HFFc6 (cell line): ENCODE results near the gene CYB561D2. TPM values are rescaled to one million over a fixed set of nuclear protein-coding genes. Genes with fewer than 3 reads are reported as not detected.

ENCODE experiments used
- DNase-seq: peaks from one replicate; pipeline ENCODE4 v3.0.0-alpha.2; 2018
- H3K27ac Mint-ChIP-seq: 2 replicates; pipeline ENCODE4 v1.8.0; 2020; ENCODE audit warnings: mild to moderate bottlenecking, mixed read lengths
- H3K27me3 Mint-ChIP-seq: 2 replicates; pipeline ENCODE4 v1.8.0; 2021; ENCODE audit warnings: mild to moderate bottlenecking, moderate library complexity, mixed read lengths; ENCODE audit not compliant: insufficient read depth
- H3K36me3 Mint-ChIP-seq: 2 replicates; pipeline ENCODE4 v1.8.0; 2021; ENCODE audit warnings: low read depth, mixed read lengths
- H3K4me1 Mint-ChIP-seq: 2 replicates; pipeline ENCODE4 v1.8.0; 2020; ENCODE audit warnings: low read depth, mixed read lengths
- H3K4me3 Mint-ChIP-seq: 2 replicates; pipeline ENCODE4 v1.8.0; 2020; ENCODE audit warnings: mild to moderate bottlenecking, moderate library complexity, mixed read lengths
- H3K9me3 Mint-ChIP-seq: 2 replicates; pipeline ENCODE4 v1.8.0; 2020; ENCODE audit warnings: mild to moderate bottlenecking, mixed read lengths
- CTCF ChIP-seq: fragments of 200-600 bp; sonication (generic); IDR thresholded peaks from 2 replicates; pipeline ENCODE4 v1.5.0; 2021; ENCODE audit warnings: antibody characterized with exemption, mild to moderate bottlenecking
- total RNA-seq, 6 experiments: library from RNA; stranded (reverse); fragmentation: NEBNext Ultra II Directional; extraction: Animal tissue kit (Norgen Biotek cat#: 25700); gene quantifications; 2 replicates in 1 of 6; 3 replicates in 5 of 6; pipeline ENCODE4 v1.2.3, GENCODE V29; 2021

The CYB561D2 gene
- total RNA-seq, 6 experiments from 2014 or later = 20.5 to 25.2 (median 24.0) TPM

- Mint-ChIP-seq H3K9me3 (0 out of 2 replicates have a peak, but pooled peaks cover 5% of the 10 kb centered on the region), H3K36me3 (peaks cover 12% of the 10 kb centered on the region), H3K27me3 (no peaks in the 10 kb centered on the region; the same call in 1 of the 2 replicates), H3K27ac (no peak overlapping the region; the same call in 1 of the 2 replicates), H3K4me3 (no peak overlapping the region), H3K4me1 (peaks cover 18% of the 10 kb centered on the region)
- DNase-seq = no peak
- TF ChIP-seq CTCF = no peak
Measured at GRCh38 chr3:50314342-50314741, 36.3 kb upstream of the CYB561D2 start.

DNA sequence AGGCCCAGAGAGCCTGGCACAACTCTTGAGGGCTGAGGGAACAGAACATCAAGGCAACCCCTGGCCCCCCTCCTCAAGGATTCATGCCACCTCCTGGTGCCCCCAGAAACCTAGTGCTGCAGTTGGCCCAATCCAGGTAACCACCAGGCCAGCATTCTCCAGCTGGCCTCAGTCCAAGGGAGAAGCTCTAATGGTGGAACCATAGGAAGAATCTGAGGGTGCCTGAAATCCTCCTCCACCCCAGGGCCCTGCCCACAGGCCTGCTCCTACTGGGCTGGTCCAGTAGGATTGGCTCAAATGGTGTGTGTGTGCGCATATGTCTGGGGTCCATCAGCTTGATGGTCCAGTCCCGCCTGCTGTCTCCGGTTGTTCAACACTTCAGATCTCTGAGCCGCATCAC, 35.8 kb upstream of the CYB561D2 start:
- Mint-ChIP-seq H3K36me3 (peaks cover 12% of the 10 kb centered on the region), H3K4me1 (peaks cover 20% of the 10 kb centered on the region), H3K27me3 (no peaks in the 10 kb centered on the region; the same call in 1 of the 2 replicates), H3K27ac (no peak overlapping the region), H3K4me3 (no peak overlapping the region), H3K9me3 (0 out of 2 replicates have a peak, but pooled peaks cover 2% of the 10 kb centered on the region)
- no peak for TF ChIP-seq CTCF
- no peak for DNase-seq

DNA sequence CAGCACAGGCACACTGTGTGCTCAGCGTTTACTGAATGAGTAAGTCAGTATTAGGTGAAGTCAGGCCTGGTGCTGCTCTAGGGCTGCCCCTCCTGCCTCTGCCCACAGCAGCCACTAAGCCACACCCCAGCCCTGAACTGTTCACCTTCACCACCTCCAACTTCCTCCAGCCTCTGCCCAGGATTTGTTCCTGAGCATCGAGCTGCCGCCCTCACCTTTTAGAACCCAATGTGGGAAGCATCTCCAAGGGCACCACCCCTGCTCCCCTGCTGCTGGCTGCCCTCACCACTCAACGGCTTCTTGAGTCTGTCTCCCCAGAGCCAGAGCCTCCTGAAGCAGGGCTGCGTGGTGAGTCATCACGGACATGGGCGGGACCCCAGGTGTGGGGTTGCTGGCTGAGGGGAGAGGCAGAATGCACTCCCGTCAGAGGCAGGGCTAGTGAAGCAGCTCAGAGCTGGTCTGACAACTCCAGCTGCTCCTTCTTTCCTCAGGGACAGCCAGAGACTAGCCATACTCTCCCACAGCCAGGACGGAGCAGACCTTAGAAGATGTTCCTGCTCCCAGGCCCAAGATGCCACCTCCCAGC, 33.9 kb upstream of the CYB561D2 start:
- H3K27me3 Mint-ChIP-seq = peaks cover 2% of the 10 kb centered on the region
- DNase-seq = no peak
- TF ChIP-seq CTCF = no peak
- no peak overlapping the region for H3K4me3 Mint-ChIP-seq
- peaks cover 12% of the 10 kb centered on the region for H3K36me3 Mint-ChIP-seq
- no peaks in the 10 kb centered on the region for H3K9me3 Mint-ChIP-seq
- H3K27ac Mint-ChIP-seq = no peak overlapping the region; the same call in 1 of the 2 replicates
- H3K4me1 Mint-ChIP-seq = peaks cover 28% of the 10 kb centered on the region

DNA sequence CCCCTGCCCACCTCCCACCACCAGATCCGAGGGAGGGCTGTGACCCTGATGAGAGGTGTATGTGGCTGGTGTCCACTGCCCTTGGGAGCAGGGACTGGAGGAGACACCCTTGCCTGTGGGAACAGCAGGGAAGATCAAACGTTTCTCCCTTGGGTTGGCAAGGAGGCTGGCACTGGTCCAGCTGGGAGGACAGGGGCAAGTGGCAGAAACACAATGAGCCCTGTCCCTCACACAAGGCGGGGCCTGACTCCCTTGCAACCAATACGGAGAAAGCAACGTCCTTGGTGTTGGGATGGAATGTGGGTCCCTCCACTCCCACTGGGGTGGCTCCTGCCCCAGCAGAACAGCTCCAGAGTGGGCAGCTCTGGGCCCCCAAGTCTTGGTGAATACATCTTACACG, 33.4 kb upstream of the CYB561D2 start:
- Mint-ChIP-seq H3K4me1 (peaks cover 28% of the 10 kb centered on the region), H3K9me3 (no peaks in the 10 kb centered on the region), H3K36me3 (peaks cover 12% of the 10 kb centered on the region), H3K27ac (no peak overlapping the region), H3K27me3 (peaks cover 2% of the 10 kb centered on the region), H3K4me3 (no peak overlapping the region)
- DNase-seq = no peak
- TF ChIP-seq CTCF = no peak

DNA sequence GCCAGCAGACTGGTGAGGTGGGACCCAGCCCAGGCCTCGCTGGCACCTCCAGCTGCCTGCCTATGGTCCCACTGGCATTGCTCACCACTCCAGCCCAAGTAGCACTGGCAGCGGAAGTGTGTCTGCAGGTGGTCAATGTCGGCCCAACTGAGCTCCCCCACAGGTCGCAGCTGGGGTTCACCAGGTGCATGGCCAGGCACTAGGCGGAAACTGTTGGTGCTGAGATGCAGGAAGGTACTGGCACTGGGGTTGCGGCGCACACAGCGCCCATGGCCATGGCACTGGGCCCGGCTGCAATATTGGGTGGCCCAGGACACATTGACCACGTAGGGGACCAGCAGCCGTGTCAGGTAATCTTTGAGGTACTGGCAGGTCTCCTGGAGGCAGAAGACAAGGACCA, 32.5 kb upstream of the CYB561D2 start:
- Mint-ChIP-seq H3K9me3 (no peaks in the 10 kb centered on the region), H3K36me3 (peaks cover 12% of the 10 kb centered on the region), H3K4me3 (no peak overlapping the region), H3K27ac (no peak overlapping the region), H3K27me3 (peaks cover 2% of the 10 kb centered on the region), H3K4me1 (peaks cover 28% of the 10 kb centered on the region)
- DNase-seq = no peak
- TF ChIP-seq CTCF = no peak
